ENCODE results near the gene CDH4. TPM values are rescaled to one million over a fixed set of nuclear protein-coding genes. Genes with fewer than 3 reads are reported as not detected.
A peak's percentile ranks its signal among the peaks of the same experiment; 100 is the strongest.

Gene CDH4
- total RNA-seq, 1 experiment from 2014 or later: 0.13 TPM

DNA sequence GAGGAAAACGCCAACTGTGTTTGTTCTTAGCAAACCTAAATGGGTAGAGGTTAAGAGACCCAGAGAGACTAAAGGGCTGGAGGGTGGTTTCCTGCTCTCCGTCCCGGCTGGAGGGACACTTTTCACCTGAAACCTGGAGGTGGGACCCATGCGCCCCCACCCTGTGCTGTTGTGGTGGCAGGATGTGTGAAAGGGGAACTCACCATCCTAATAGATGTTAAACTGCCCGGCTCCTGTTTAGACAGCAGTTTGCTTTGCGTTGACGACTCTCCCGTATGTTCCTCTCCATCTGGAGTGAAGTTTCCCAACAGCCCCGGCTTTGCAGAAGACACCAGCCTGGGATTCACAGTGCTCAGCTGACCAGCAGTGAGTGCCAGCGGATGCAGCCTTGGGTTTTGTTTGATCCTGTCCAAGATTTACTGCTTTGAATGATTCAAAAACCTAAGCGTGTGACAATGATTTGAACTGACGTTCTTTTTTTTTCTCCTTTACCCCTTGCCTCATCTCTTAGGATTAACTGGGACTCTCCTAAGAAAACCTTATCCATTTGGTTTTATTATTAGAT lies 66.0 kb downstream of the CDH4 start:
- no peaks in the 10 kb centered on the region for H3K4me1 ChIP-seq (replicated peaks)
- DNase-seq (ENCODE audit: low read depth in 1 of 2, low spot score in 2 of 2): no peak
- no peaks in the 10 kb centered on the region for H3K9me3 ChIP-seq (replicated peaks)
- H3K27ac ChIP-seq: no peak overlapping the region
- 0 out of 2 replicates have a peak, but pooled peaks cover 2% of the 10 kb centered on the region for H3K27me3 ChIP-seq (replicated peaks)
- H3K36me3 ChIP-seq: no peaks in the 10 kb centered on the region
- H3K4me3 ChIP-seq: no peak overlapping the region

- Histone ChIP-seq H3K27ac (no peak overlapping the region), H3K9me3 (replicated peaks) (no peaks in the 10 kb centered on the region), H3K4me1 (replicated peaks) (no peaks in the 10 kb centered on the region), H3K36me3 (no peaks in the 10 kb centered on the region), H3K4me3 (no peak overlapping the region), H3K27me3 (replicated peaks) (peaks cover 6% of the 10 kb centered on the region; the same call in 1 of the 2 replicates)
- no peak for DNase-seq (ENCODE audit: low read depth in 1 of 2, low spot score in 2 of 2)
Measured at GRCh38 chr20:61320691-61321425, 68.8 kb downstream of the CDH4 start.

DNA sequence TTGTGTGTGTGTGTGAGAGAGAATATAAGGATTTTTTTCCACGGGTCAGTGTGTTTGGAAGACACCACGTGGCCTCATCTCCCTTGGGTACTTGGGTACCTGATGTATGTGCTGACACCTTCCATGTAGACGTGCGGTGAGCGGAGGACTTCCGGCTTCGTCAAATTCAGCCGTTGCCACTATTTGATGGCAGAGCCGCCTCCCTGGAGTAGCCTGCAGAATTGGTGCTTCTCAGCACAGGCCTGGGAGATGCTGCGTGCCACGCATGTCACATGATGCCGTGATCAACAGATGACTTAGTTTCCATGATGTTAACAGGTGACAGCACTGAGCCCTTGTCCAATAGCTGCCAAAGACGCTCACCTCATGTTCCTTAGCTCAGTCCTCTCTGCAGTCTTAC lies 69.4 kb downstream of the CDH4 start:
- Histone ChIP-seq H3K27me3 (replicated peaks) (peaks cover 4% of the 10 kb centered on the region; the same call in 1 of the 2 replicates), H3K4me3 (no peak overlapping the region), H3K27ac (no peak overlapping the region), H3K4me1 (replicated peaks) (no peaks in the 10 kb centered on the region), H3K9me3 (replicated peaks) (no peaks in the 10 kb centered on the region), H3K36me3 (no peaks in the 10 kb centered on the region)
- no peak for DNase-seq (ENCODE audit: low read depth in 1 of 2, low spot score in 2 of 2)

DNA sequence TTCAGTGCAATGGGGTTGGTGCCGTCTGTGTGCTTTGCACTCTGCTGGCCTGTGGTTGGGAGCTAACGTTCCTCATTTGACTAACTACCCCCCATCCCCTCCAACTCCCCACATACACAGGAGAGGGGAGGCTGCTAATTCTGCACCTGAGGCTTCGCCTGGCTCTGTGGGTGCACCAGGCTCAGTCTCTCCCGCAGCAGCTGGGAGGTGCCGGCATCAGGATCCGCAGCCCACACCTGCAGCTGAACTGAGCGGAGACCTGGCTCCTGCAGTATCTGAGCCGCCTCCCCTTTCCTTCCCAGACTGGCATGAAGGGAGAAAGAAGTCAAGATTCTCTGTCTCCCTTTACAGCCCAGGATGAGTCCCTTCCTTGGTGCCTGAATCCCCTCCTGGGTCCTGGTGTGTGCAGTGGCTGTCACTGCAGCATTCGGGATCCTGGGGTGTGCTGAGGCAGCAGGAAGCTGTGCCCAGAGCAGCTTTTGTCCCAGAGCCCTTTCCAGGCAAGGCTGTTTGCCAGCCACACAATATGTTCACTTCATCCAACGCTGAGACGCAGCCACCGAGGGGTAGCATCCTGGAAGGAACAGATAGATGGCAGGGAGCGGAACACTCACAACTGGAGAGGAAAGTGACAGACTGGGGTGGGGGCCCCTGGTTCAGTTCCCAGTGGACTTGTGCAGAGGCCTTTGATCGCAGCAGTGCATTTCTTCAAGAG lies 70.2 kb downstream of the CDH4 start:
- H3K27me3 ChIP-seq (replicated peaks): peaks cover 9% of the 10 kb centered on the region; the same call in 1 of the 2 replicates
- no peaks in the 10 kb centered on the region for H3K9me3 ChIP-seq (replicated peaks)
- DNase-seq (ENCODE audit: low read depth in 1 of 2, low spot score in 2 of 2): no peak
- no peak overlapping the region for H3K27ac ChIP-seq
- no peaks in the 10 kb centered on the region for H3K36me3 ChIP-seq
- H3K4me3 ChIP-seq: no peak overlapping the region
- H3K4me1 ChIP-seq (replicated peaks): no peaks in the 10 kb centered on the region

GRCh38 chr20:61324906-61325305 lies 72.8 kb downstream of the CDH4 start:
- H3K36me3 ChIP-seq: no peaks in the 10 kb centered on the region
- H3K27ac ChIP-seq: no peak overlapping the region
- H3K4me1 ChIP-seq (replicated peaks): no peaks in the 10 kb centered on the region
- H3K9me3 ChIP-seq (replicated peaks): no peaks in the 10 kb centered on the region
- no peak for DNase-seq (ENCODE audit: low read depth in 1 of 2, low spot score in 2 of 2)
- H3K4me3 ChIP-seq: no peak overlapping the region
- peaks cover 10% of the 10 kb centered on the region; the same call in 1 of the 2 replicates for H3K27me3 ChIP-seq (replicated peaks)

DNA sequence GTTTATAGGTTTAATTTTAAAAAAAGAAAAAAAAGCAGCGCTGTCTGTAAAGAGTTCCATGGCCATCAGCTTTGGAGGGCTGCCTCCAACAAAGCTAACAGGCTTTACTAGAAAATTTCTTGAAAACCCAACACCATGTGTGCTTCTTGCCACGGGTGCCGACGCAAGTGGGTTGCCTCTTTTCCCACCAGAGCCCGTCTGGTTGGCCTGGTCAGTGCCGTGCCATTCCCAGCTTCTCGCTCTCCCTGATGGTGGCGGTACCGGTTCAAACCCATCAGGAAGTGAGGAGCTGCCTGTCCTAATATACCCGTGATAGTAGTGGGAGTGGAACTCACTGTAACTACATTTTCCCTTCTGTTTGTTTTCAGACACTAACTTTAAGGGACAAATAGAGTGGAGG lies 73.7 kb downstream of the CDH4 start:
- no peak for DNase-seq (ENCODE audit: low read depth in 1 of 2, low spot score in 2 of 2)
- Histone ChIP-seq H3K27ac (no peak overlapping the region), H3K4me3 (no peak overlapping the region), H3K4me1 (replicated peaks) (no peaks in the 10 kb centered on the region), H3K36me3 (no peaks in the 10 kb centered on the region), H3K27me3 (replicated peaks) (peaks cover 10% of the 10 kb centered on the region; the same call in 1 of the 2 replicates), H3K9me3 (replicated peaks) (no peaks in the 10 kb centered on the region)

- H3K9me3 ChIP-seq (replicated peaks): no peaks in the 10 kb centered on the region
- no peak overlapping the region for H3K27ac ChIP-seq
- H3K27me3 ChIP-seq (replicated peaks): peaks cover 10% of the 10 kb centered on the region; the same call in 1 of the 2 replicates
- H3K4me3 ChIP-seq: no peak overlapping the region
- H3K4me1 ChIP-seq (replicated peaks): no peaks in the 10 kb centered on the region
- DNase-seq (ENCODE audit: low read depth in 1 of 2, low spot score in 2 of 2): peak; percentile 14 to 66
- H3K36me3 ChIP-seq: no peaks in the 10 kb centered on the region
Measured at GRCh38 chr20:61328911-61329558, 77.0 kb downstream of the CDH4 start.

GRCh38 chr20:61330441-61330840 lies 78.4 kb downstream of the CDH4 start:
- Histone ChIP-seq H3K27ac (no peak overlapping the region), H3K36me3 (no peaks in the 10 kb centered on the region), H3K4me3 (no peak overlapping the region), H3K9me3 (replicated peaks) (no peaks in the 10 kb centered on the region), H3K4me1 (replicated peaks) (no peaks in the 10 kb centered on the region), H3K27me3 (replicated peaks) (peaks cover 10% of the 10 kb centered on the region; the same call in 1 of the 2 replicates)
- no peak for DNase-seq (ENCODE audit: low read depth in 1 of 2, low spot score in 2 of 2)

GRCh38 chr20:61331543-61331942 lies 79.5 kb downstream of the CDH4 start:
- Histone ChIP-seq H3K27ac (no peak overlapping the region), H3K4me1 (replicated peaks) (no peaks in the 10 kb centered on the region), H3K9me3 (replicated peaks) (no peaks in the 10 kb centered on the region), H3K4me3 (no peak overlapping the region), H3K36me3 (no peaks in the 10 kb centered on the region), H3K27me3 (replicated peaks) (peaks cover 6% of the 10 kb centered on the region; the same call in 1 of the 2 replicates)
- DNase-seq (ENCODE audit: low read depth in 1 of 2, low spot score in 2 of 2): no peak

DNA sequence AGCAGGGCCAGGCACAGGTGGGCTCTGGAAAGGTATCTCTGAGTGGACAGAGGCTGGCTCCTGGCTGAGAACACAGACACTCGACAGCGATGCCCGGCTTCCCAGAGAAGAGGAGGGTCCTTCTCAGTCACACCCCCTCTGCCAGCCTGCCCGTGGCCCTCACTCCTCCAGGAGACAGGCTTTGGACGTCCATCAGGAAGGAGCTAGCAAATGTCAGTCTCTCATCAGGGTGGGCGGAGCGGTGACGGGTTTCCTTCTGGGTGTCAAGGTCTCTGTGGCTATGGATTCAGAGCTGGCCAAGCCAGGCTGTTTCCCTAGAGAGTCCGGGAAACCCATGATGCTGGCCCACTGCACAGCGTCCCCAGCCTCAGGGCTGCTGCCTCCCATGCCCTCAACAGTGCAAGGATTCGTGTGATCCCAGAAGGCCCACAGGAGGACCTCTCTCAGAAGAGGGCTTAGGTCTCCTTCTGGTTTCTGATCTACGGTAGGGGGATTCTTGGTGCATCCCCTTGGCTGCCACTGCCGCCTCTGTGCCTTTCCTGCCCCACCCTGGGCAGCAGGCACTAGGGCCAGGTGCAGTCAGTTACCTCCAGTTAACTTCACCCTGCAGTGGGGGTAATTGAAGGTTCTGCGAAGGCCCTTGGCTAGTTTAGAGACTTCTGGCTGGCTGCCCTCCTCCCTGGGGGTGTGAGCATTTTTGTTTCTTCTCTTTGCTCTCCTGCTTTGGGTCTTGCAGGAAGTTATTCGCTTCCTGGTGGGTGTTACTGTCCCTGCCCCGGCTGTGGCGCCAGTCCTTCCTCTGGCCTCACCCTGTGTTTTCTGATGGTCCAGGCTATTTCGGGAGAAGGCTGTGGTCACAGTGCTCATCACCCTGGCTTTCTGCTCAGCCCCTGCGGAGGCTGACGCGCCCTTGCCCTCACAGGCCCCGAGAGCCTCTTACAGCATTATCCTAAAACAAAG lies 80.2 kb downstream of the CDH4 start:
- DNase-seq (ENCODE audit: low read depth in 1 of 2, low spot score in 2 of 2): no peak
- H3K27me3 ChIP-seq (replicated peaks): 0 out of 2 replicates have a peak, but pooled peaks cover under 1% of the 10 kb centered on the region
- H3K9me3 ChIP-seq (replicated peaks): no peaks in the 10 kb centered on the region
- H3K4me1 ChIP-seq (replicated peaks): no peaks in the 10 kb centered on the region
- H3K36me3 ChIP-seq: no peaks in the 10 kb centered on the region
- H3K27ac ChIP-seq: no peak overlapping the region
- no peak overlapping the region for H3K4me3 ChIP-seq

GRCh38 chr20:61333484-61334108 lies 81.5 kb downstream of the CDH4 start:
- DNase-seq (ENCODE audit: low read depth in 1 of 2, low spot score in 2 of 2): no peak
- Histone ChIP-seq H3K9me3 (replicated peaks) (no peaks in the 10 kb centered on the region), H3K36me3 (no peaks in the 10 kb centered on the region), H3K27me3 (replicated peaks) (no peaks in the 10 kb centered on the region), H3K4me1 (replicated peaks) (no peaks in the 10 kb centered on the region), H3K4me3 (no peak overlapping the region), H3K27ac (no peak overlapping the region)

- Histone ChIP-seq H3K27me3 (replicated peaks) (peaks cover 9% of the 10 kb centered on the region), H3K9me3 (replicated peaks) (no peaks in the 10 kb centered on the region), H3K36me3 (no peaks in the 10 kb centered on the region), H3K4me3 (no peak overlapping the region), H3K4me1 (replicated peaks) (no peaks in the 10 kb centered on the region), H3K27ac (no peak overlapping the region)
- DNase-seq (ENCODE audit: low read depth in 1 of 2, low spot score in 2 of 2): no peak
Measured at GRCh38 chr20:61340157-61340556, 88.1 kb downstream of the CDH4 start.
